ENCODE data around the gene TXNDC11.

Gene TXNDC11

GRCh38 chr16:11677959-11678881 lies 64.4 kb downstream of the TXNDC11 start:
- in situ Hi-C loops (cut with MboI; ENCODE audit: low sequenced_read_pairs), result no loop called here

GRCh38 chr16:11677451-11677951 lies 65.2 kb downstream of the TXNDC11 start:
- in situ Hi-C loops (cut with MboI; ENCODE audit: low sequenced_read_pairs), result no loop called here

GRCh38 chr16:11676799-11677198 lies 65.9 kb downstream of the TXNDC11 start:
- in situ Hi-C loops (cut with MboI; ENCODE audit: low sequenced_read_pairs), result no loop called here

- in situ Hi-C loops (cut with MboI; ENCODE audit: low sequenced_read_pairs), result no loop called here
Measured at GRCh38 chr16:11675561-11676511, 66.8 kb downstream of the TXNDC11 start.

- in situ Hi-C loops (cut with MboI; ENCODE audit: low sequenced_read_pairs), result no loop called here
Measured at GRCh38 chr16:11674818-11675560, 67.7 kb downstream of the TXNDC11 start.

- in situ Hi-C loops (cut with MboI; ENCODE audit: low sequenced_read_pairs), result no loop called here
Measured at GRCh38 chr16:11674001-11674817, 68.4 kb downstream of the TXNDC11 start.

GRCh38 chr16:11673091-11674000 lies 69.3 kb downstream of the TXNDC11 start:
- in situ Hi-C loops (cut with MboI; ENCODE audit: low sequenced_read_pairs), result no loop called here

DNA sequence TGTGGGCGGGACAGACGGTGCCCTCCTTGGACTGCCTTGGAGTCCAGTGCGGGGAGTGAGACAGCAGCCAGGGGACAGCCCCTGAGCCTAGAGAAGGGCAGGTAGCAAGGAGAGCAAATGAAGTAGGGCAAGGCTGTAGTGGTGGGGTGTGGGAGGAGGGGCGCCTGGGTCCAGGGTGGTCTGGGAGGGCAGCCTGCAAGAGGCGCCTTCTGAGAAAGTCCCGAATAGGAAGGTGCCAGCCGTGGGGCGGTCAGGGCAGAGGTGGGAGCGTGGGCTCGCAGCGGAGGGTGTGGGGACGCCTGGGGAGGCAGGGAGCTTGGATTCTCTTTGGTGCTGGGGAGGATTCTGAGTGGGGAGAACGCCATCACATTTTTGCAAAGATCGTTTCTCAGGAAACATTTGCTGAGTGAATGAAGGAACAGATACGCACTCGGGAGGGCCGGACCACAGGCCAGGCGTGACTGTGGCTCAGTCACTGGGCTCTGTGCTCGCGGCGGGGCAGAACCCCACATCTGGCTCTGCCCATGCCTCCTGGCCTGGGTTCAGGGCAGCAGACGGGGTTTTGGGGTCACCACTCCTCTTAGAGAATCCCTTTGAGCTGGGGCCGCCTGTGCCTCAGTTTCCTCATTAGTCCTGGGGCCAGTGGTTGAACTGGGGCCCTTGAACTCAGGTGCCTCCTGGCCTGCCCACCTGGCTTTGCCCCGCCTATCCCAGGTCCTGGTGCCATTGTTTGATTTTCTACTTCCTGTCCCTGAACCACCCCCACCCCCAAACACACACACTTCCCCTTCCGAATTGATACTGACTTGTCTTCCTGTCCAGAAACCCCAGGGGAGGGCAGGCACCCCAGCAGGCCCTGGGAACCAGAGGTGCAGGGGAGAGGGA lies 70.2 kb downstream of the TXNDC11 start:
- in situ Hi-C loops (cut with MboI; ENCODE audit: low sequenced_read_pairs), result no loop called here

- in situ Hi-C loops (cut with MboI; ENCODE audit: low sequenced_read_pairs), result no loop called here
Measured at GRCh38 chr16:11671676-11672075, 71.0 kb downstream of the TXNDC11 start.

GRCh38 chr16:11671271-11671670 lies 71.4 kb downstream of the TXNDC11 start:
- in situ Hi-C loops (cut with MboI; ENCODE audit: low sequenced_read_pairs), result no loop called here

- in situ Hi-C loops (cut with MboI; ENCODE audit: low sequenced_read_pairs), result no loop called here
Measured at GRCh38 chr16:11670171-11671131, 72.2 kb downstream of the TXNDC11 start.

DNA sequence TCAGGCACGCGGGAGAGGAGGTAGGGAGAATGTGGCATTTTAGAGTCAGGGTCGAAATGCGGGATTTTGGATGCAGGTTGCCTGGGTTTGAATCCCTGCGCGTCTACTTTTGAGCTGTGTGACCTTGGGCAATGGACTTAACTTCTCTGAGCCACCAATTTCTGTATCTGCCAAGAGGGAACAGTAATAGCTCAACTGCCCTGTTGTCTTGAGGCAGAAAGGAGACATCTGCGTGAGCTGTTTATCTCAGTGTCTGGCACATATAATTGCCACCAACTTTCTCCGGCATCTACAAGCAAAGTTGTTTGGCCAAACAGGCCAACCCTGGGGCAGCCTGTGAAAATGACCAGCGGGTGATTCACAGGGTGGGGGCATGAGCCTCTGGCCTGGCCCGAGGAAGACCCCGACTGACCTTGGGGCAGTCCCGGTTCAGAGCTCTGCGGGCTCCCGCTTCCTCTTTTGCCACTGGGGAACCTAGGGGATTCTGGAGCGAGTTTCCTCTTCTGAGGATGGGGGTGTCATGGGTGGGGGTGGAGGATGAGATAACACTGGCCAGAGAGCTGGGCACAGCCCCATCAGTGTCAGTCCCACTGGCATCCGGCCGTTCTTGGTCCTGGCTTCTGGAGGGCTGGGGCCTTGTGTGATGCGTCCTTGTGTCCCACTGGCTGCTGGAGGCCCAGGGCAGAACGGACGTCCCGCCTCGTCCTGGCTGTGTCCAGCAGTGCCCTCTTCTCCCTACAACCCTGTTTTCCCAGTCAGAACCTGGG lies 73.1 kb downstream of the TXNDC11 start:
- in situ Hi-C loops (cut with MboI; ENCODE audit: low sequenced_read_pairs), result no loop called here

DNA sequence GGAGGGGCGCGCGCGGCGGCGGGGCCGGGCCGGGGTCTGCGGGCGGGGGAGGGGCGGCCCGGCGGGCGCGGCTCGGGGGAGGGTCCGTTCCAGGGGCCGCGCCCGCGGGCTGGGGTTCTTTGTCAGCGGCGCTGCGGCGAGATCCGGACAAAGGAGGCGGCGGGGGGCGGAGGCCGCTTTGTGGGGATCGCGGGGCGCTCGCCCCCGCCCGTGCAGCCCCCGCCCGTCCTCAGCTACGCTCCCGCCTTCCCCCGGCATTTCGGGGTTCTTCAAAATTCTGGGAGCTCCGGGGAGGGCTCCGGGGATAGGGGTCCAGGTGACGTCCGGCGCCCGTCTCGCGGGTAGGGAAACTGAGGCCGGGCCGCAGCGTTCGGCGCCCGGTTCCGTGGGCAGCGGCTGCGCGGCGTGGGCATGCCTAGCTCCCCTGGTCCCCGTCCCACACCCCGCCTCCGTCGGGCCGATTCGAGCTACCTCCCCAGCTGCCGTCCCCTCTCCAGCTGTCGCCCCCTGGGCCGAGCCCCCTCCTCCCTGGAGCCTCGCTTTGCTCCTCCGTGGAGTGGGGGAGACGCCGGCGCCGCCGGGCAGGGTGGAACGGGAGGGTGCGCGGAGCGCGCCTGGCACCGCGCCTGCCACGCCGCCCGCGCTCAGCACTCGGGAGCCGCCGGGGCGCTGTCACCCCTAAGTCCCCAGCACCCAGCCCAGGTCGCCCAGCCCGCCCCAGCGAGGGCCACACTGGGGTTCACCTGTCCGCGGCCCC lies 73.9 kb downstream of the TXNDC11 start:
- in situ Hi-C loops (cut with MboI; ENCODE audit: low sequenced_read_pairs), result no loop called here

DNA sequence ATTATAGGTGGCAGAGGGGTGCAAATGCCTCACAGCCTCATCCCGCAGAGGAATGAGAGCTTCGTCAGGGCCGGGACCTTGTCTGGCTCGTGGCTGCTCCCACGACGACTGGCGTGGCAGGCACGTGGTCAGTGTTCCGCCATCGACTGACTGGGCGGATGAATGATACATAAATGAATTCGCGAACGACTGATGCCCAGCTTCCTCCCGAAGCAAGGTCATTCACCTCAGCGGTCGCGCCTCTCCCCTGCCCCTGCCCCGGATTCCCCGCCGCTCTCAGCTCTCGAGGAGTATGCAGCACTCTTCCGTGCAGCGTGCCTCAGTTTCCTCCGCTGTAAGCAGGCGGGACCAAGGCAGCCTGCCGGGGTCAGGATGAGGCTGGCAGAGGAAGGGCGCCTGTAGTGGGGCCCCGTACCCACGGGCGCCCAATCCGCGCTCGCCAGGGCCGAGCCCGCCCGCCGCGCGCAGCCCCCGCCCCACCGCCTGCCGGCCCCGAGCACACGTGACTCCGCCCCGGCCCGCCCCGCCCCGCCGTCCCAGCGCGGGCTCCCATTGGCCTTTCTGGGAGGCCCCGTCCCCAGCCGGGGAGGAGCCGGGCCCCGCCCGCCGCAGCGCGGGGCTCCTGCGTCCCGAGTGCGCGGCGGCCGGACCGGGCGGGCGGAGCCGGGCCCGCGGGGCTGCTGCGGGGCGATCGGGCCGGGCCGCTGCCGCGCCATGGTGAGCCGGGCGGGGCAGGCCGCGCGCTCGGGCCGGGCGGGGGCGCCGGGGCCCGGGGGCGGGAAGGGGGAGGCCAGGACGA lies 74.6 kb downstream of the TXNDC11 start, which contains the start of gene SNN:
Gene SNN (plus strand): TSS at position 632 of the 799 bp plus-strand sequence. CDS start 7,605 bp downstream, outside the sequence.
- in situ Hi-C loops (cut with MboI; ENCODE audit: low sequenced_read_pairs), result no loop called here

Measured in HL-60/S4 treated with phorbol 12-myristate 13-acetate at 8.2 ng/mL for 4 days and 3 days (cell line).